ENCODE results near the gene MYO1A.
"Not testable (repeated sequence)": the region's sequence is repeated elsewhere in the genome, so short reads cannot be mapped to it uniquely, and the experiment has no call there.

Gene MYO1A

GRCh38 chr12:57087010-57087690 lies 37.2 kb upstream of the MYO1A start:
- DNase-seq (ENCODE audit: low read depth) = peak; percentile 95

DNA sequence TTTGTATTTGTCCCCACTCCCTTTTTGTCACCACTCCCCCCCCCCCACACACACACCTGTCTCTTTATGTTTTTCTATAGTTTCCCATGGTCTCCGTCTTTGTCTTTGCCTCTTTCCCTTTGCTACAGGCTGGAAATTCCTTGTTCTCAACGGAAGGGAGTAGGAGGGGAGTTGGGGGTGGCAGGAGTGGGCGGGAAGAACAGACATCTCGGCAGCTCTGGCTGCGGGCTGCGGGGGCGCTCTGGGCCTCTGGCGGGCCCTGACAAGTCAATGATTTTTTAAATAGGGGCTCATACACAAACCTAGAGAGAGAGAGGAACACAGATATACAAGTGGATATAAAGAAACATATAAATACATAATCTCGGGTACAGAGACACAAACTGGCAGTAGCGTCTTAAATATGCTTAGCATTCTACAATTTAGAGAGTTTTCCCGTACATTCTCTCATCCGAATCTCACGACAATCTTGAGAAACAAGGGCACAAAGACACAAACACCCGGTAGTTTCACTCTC lies 36.6 kb upstream of the MYO1A start:
- DNase-seq (ENCODE audit: low read depth) = peak; percentile 56

- no peak for DNase-seq (ENCODE audit: low read depth)
These were observed 36.1 kb upstream of the MYO1A start for GRCh38 chr12:57085999-57086492.

GRCh38 chr12:57080855-57081254 lies 30.9 kb upstream of the MYO1A start:
- DNase-seq (ENCODE audit: low read depth) = no peak

DNA sequence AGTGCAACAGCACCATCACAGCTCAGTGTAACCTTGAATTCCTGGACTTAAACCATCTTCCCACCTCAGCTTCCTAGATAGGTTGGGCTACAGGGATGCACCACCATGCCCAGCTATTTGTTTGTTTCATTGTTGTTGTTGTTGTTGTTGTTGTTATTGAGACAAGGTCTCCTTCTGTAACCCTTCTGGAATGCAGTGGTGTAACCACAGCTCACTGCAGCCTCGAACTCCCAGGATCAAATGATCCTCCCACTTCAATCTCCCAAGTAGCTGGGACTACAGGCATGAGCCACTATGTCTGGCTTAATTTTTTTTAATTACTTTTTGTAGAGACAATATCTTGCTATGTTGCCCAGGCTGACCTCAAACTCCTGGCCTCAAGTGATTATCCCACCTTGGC lies 29.9 kb upstream of the MYO1A start:
- no peak for DNase-seq (ENCODE audit: low read depth)

- DNase-seq (ENCODE audit: low read depth) = peak; percentile 92
These were observed 28.8 kb upstream of the MYO1A start, which contains the start of gene NEMP1 for GRCh38 chr12:57078519-57079404. Gene NEMP1 (minus strand): TSS chr12:57078791. CDS start chr12:57078745, 46 bp downstream.

DNA sequence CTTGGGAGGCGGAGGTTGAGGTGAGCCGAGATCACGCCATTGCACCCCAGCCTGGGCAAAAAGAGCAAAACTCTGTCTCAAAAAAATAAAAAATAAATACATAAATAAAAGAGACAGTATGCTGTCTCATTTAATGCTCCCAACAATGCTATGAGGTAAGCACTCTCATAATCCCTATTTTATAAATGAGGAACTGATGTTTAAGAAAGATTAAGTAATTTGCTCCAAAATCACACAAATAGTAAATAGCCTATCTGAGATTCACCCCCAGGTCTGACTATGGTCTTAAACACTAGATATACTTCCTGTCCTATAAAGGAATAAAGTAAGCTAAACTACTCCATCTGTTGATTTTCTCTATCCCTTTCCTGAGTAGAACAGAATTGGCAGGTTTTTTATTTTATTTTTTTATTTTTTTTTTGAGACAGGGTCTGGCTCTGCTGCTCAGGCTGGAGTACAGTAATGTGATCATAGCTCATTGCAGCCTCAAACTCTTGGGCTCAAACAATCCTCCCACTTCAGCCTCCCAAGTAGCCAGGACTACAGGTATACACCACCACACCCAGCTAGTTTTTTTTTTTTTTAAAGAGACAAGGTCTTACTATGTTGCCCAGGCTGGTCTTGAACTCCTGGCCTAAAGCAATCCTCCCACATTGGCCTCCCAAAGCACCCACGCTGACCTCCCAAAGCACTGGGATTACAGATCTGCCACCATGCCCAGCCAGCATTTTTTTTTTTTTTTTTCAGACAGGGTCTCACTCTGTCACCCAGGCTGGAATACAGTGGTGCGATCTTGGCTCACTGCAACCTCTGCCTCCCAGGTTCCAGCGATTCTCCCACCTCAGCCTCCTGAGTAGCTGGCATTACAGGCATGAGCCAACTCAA lies 23.9 kb upstream of the MYO1A start:
- DNase-seq (ENCODE audit: low read depth) = not testable (repeated sequence)

- no peak for DNase-seq (ENCODE audit: low read depth)
These were observed 22.7 kb upstream of the MYO1A start for GRCh38 chr12:57072661-57073060.

DNA sequence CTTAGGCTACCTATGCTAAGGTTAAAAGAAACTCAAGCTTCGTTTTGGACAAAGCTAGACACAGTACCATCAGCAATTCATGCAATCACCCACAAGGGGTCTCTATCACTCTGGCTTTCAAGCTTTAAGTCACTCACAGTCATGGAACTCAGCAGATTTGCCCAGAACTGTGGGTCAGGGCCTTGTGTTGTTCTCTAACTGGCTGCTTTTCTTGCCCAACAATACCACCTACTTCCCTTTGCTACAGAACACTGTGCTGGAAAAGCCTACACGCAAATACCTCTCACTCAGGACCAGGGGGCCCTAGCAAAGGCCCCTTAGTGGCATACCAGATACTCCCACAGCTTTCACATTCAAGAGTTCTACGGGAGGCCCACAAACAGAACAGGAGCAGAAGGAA lies 19.6 kb upstream of the MYO1A start:
- no peak for DNase-seq (ENCODE audit: low read depth)

DNA sequence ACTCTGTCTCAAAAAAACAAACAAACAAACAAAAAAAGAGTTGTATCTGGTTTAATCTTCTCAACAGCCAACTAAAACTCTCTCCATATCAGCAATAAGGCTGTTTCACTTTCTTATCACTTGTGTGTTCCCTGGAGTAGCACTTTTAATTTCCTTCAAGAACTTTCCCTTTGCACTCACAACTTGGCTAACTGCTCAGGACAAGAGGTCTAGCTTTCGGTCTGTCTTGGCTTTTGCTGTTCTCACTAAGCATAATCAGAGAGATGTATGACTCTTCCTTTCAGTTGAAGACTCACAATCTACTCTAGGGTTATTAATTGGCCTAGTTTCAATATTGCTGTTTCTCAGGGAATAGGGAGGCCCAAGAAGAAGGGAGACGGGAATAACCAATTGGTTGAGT lies 16.3 kb upstream of the MYO1A start:
- DNase-seq (ENCODE audit: low read depth) = no peak

DNA sequence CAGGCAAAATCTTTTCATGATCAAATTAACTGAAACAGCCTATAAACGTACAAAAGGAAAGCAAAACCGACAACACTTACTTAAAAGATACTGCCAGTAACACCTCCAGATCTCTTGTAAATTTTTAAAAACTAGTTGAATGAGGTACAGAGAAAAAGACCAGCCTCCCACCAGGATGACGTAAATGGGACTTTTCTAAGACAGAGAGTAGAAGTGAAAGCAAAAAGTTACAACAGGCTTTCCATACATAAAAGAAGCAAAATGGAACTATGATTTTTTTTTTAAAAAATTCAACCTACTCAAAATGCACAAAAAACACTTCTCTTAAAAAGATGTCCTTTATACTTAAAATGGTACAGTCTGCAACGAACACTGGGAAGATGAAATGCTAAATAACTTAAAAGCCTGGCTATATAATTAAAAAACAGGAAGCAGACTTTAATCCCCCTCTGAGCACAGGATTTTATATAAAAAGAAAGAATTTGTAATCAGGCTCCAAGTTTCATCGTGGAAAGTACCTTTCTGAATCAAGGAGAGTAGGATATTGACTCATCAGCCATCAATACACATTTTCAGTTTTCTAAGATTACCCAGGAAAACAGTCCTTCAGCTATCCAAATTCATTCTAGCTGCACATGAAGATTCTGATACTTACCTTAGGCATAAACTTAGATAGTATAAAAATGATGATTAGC lies 14.2 kb upstream of the MYO1A start:
- no peak for DNase-seq (ENCODE audit: low read depth)

DNA sequence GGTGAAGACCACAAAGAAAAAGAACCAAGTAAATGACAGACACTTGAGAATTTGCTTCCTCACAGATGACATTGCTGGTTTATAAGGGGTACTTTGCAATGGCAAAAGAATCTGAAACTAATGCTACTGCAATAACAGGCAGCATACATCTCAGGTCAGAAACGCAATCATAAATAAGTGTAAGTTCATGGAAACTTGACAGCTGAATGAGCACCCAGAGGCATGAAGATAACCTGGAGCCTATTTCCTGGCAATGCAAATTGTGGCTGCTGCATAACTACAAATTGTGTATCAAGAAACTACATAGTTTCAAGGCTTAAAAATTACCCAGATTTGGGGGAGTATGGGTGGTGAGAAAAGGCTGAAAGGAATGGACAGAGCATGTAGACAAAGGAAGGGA lies 8.5 kb upstream of the MYO1A start:
- no peak for DNase-seq (ENCODE audit: low read depth)

DNA sequence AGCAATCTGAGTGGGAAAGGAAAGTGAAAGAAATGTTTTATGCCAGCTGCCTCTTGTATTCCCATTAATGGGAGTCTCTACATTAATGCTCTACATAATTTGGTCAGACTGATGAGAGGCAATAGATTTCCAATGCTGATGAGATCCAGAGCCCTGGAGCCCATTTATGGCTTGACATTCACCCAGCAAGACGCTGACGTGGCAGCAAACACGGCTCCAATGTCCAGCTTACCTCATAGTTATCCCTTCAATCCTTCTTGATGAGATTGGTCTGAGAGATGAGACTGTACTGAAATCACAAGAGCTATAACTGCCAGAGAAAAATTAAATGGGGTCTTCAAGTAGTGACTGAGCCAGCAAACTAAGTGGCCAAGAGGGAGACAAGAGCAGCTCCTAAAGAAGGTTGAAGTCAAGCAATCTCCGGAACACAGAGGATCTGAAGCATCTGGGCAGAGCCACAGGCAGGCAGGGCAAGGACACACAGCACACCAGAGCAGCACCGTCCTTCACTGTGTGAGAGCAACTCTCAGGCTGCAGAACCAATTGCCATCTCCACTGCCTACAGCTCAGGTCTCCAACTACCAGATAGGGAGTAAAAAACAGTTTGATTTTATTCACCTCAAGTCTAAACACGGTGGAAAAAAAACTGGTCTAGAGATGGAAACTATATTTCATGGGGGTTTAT lies 7.3 kb upstream of the MYO1A start:
- DNase-seq (ENCODE audit: low read depth) = no peak

DNA sequence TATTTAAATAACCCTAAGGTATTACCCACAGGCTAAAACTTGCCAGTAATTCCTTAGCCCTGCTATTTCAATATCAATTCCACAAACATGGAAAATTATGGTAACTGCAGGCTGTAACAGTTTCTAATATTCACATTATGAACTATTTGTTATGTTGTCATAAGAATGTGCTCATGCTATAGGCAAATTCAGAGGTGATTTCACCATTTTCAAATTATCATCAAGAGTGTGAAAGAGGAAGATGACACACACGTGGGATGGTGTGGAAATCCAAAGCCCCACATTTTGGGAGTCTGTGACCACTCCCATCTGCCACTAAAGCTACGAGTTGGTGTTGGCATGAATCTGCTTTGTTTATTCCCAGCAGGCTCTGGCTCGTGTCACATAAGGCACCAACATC lies 5.9 kb upstream of the MYO1A start:
- no peak for DNase-seq (ENCODE audit: low read depth)

GRCh38 chr12:57053901-57054300 lies 4.0 kb upstream of the MYO1A start:
- not testable (repeated sequence) for DNase-seq (ENCODE audit: low read depth)

DNA sequence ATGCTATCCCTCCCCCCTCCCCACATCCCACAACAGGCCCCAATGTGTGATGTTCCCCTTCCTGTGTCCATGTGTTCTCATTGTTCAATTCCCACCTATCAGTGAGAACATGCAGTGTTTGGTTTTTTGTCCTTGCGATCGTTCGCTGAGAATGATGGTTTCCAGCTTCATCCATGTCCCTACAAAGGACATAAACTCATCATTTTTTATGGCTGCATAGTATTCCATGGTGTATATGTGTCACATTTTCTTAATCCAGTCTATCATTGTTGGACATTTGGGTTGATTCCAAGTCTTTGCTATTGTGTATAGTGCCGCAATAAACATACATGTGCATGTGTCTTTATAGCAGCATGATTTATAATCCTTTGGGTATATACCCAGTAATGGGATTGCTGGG lies 3.2 kb upstream of the MYO1A start:
- DNase-seq (ENCODE audit: low read depth) = not testable (repeated sequence)

DNA sequence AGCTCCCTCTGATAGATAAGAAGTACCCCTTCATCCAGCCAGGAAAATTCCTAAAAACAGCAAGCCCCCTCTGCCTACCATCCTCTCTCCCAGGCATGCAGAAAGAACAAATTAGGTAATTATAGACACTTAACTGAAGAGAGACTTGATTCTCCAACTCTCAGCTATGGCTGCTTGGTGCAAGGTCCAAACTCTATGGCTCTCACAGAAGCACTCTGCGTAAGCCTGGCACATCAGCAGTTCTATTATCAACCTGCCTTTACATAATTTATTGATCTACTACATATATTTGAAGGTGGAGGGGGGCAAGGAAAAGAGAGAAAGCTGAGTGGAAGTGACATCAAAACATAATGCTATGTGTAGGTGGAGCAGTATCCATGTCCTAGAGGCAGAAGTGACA lies 1.1 kb upstream of the MYO1A start:
- no peak for DNase-seq (ENCODE audit: low read depth)

DNA sequence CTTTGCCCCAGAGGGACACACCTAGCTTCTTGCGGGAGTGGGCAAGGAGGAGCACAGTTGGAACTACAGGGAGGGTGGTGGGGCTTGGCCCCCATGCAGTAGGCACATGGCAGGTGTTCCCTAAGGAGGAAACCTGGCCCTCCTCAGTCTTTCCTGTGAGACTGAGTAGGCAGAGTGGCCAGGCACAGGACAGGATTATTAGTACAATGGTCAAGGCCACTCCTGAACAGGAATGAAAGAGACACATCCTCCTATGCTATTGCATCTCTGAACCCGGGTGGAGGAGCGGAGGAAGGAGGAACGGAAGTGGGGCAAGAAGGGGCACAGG lies 846 bp downstream of the MYO1A start:
- DNase-seq (ENCODE audit: low read depth) = no peak

- DNase-seq (ENCODE audit: low read depth) = no peak
These were observed 1.4 kb downstream of the MYO1A start for GRCh38 chr12:57048423-57049118.

DNA sequence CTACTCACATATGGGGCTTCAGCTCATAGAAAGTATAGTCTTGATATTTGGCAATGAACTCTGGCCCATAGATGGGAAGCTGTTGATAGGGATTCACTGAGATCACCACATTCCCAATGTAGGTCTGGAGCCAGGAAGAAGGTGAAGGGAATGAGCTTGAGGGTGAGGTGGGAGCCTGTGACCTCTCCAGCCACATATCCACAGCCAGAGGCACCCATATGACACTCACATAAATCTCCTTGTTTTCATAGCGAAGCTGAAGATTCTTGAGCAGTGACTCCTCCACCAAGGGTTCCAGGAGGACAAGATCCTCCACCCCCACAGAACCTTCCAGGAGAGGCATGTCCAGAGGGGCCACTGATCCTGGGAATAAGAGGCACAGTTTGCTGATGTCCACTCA lies 1.9 kb downstream of the MYO1A start:
- no peak for DNase-seq (ENCODE audit: low read depth)
